Fibroblast of peridontal ligament (primary cell): ENCODE measurements around the gene NAGK.
"Not testable (repeated sequence)": the region's sequence is repeated elsewhere in the genome, so short reads cannot be mapped to it uniquely, and the experiment has no call there.

Experiments used
- DNase-seq: peaks from one replicate; pipeline ENCODE4 v3.0.0-alpha.2; 2010; ENCODE audit errors: extremely low read depth

NAGK gene

DNA sequence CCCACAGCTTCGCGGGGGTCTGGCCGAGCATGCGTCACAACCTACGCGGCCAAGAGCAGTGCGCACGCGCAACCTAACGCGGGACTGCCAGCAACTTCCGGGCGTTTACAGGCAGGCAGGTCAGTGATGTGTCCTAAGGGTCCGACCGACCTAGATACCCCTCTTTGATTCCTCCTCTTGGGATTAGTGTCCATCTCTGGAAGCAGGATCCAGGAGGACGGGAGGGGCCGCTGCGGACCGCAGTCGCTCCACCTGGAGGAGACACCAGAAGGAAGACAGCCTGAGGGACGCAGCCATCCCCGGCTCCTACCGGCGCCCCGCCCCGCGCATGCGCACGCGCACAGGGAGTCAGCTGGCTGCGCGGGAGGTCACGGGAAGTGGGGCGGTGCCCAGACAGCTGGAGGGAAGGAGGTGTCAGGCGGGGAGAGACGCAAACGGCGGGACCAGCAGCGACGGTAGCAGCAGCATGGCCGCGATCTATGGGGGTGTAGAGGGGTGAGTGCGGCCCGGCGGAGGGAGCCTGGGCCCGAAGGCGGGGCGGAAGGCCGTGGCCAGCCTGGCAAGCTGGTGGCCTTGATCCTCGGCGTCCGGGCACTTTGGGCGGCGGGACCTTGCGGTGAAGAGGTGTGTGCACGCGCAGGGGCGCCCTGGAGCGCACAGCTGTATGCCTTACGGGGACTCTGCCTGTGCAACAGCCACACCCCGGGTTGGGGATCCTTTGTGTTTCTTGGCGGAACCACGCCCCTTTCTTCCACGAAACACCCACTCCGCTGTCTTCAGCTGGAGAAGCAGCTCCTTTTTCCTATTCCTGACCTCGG lies at the start of gene NAGK:
Gene NAGK, plus strand, starts transcription at position 431 of the 818 bp plus-strand sequence. Its CDS starts 36 bp downstream, at position 467.
- DNase-seq, result peak; percentile 95

DNA sequence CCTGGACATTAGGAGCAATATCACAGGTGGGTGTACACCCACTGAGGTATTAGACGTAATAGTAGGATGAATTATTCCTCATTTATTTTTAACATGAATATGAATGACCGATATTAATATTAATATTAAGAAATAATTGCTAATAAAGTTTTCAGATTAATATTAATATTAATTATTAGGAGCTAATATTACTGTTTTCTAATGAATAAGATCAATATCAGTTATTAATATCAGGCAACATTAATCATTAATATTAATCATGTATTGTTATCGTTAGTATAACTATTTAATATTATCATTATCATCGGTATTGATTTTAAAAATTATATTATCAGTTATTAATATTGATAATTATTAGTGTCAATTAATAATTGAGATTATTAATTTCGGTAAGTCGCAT lies 48.5 kb upstream of the NAGK start:
- DNase-seq, result not testable (repeated sequence)

DNA sequence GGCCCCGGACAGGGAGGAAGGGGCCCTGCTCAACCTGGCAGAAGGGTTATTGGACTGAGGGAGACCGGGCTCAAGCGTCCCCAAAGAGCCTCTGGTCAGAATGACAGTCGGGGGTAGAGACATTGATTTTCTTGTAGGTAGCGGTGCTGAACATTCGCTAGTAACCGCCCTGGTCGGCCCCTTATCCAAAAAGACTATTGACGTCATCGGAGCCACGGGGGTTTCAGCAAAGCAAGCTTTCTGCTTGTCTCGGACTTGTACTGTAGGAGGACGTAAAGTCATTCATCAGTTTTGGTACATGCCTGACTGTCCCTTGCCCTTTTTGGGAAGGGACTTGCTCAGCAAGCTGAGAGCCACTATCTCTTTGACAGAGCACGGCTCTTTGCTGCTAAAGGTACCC lies 47.1 kb upstream of the NAGK start:
- DNase-seq, result not testable (repeated sequence)

DNA sequence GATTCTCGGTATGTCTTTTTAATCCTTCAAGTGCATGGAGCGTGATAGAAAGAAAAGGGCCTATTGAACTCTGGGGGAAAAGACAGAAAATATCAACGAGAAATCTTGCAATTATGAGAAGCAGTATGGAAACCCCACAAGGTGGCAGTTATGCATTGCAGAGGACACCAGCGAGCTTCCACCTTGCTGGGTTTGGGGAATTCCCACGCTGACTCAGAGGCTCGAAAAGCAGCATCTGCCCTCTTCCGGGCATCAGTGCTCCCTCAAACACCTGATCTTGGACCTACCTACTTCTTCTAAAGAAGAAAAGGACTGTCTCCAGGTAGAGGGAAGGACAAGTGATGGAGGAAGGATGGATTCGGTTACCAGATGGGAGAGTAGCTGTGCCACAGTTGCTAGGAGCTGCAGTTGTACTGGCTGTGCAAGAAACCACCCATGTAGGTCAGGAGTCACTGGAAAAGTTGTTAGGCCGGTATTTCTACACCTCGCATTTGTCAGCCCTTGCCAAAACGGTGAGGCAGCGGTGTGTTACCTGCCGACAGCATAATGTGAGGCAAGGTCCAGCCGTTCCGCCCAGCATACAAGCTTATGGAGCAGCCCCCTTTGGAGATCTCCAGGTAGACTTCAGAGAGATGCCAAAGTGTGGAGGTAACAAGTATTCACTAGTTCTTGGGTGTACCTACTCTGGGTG lies 44.8 kb upstream of the NAGK start:
- DNase-seq, result not testable (repeated sequence)

GRCh38 chr2:71036296-71036695 lies 32.2 kb upstream of the NAGK start:
- not testable (repeated sequence) for DNase-seq

DNA sequence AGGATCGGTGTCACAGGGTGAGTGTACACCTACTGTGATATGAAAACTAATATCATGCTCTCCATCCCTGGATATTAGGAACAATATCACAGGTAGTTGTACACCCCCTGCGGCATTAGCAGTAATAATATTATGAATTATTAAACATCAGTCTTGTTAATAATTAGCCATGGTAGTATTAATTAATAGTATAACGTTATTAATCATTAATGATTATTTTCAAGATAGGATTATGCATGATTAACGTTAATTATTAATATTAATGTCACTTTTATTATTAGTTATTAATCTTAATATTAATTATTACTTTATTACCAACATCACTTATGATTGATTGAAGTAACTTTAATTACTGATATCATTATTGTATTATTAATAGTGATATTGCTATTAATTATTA lies 26.2 kb upstream of the NAGK start:
- no peak for DNase-seq

GRCh38 chr2:71043531-71044407 lies 24.7 kb upstream of the NAGK start:
- no peak for DNase-seq

DNA sequence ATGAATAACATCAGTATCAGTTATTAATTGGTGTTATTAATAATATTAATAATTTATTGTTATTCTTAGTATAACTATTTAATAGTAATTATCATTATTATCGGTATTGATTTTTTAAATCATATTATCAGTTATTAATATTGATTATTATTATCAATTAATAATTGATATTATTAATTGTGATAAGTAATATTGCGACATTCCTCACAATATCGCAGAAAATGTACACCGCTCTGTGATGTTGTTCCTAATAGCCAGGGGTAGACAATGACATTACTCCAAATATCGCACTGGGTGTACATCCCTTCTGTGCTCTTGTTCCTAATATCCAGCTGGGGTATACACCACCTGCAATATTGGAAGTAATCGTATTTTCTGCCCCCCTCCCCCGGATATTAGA lies 23.3 kb upstream of the NAGK start:
- no peak for DNase-seq

DNA sequence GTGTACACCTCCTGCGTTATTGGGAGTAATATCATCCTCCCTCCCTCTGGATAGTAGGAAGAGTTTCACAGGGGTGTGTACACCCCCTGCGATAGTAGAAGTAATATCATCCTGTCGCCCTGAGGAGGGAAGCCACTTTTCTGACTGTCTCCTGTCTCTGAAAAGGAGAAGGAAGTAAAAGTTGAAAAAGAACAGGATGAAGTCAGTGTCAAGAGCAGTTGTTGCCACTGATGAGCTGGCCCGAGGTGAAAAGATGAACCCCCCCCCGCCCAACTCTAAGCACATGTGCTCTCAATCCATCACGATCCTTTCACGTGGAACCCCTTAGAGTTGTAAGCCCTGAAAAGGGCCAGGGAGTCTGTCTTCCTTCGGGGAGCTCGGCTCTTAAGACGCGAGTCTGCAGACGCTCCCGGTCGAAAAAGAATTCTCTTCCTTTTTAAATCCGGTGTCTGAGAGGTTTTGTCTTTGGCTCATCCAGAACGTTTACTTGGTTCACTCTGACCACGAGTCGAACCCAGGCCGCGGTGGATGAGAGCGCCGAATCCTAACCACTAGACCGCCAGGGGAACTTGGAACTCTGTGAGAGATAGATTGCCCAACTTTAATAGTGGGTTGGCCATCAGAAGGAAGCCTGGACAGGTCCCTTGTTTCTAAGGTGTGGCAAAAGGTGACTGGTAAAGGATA lies 22.4 kb upstream of the NAGK start:
- no peak for DNase-seq

DNA sequence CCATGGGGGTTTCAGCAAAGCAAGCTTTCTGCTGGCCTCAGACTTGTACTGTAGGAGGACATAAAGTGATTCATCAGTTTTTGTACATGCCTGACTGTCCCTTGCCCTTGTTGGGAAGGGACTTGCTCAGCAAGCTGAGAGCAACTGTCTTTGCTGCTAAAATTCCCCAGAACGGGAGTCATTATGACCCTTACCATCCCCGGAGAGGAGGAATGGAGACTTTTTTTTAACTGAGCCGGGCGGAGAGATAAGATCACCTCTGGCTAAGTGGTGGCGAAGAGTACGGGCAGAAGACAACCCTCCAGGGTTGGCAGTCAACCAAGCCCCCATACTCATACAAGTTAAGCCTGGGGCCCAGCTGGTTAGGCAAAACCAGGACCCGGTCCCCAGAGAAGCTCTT lies 20.4 kb upstream of the NAGK start:
- DNase-seq, result no peak

DNA sequence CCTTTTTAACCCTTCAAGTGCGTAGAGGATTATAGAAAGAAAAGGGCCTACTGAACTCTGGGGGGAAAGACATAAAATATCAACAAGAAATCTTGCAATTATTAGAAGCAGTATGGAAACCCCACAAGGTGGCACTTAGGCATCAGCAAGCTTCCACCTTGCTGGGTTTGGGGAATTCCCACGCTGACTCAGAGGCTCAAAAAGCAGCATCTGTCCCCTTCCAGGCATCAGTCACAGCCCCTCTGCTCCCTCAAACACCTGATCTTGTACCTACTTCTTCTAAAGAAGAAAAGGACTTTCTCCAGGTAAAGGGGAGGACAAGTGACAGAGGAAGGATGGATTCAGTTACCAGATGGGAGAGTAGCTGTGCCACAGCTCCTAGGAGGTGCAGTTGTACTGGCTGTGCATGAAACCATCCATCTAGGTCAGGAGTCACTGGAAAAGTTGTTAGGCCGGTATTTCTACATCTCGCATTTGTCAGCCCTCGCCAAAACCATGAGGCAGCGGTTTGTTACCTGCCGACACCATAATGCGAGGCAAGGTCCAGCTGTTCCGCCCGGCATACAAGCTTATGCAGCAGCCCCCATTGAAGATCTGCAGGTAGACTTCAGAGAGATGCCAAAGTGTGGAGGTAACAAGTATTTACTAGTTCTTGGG lies 18.6 kb upstream of the NAGK start:
- not testable (repeated sequence) for DNase-seq

GRCh38 chr2:71055206-71055740 lies 13.2 kb upstream of the NAGK start:
- DNase-seq, result not testable (repeated sequence)

DNA sequence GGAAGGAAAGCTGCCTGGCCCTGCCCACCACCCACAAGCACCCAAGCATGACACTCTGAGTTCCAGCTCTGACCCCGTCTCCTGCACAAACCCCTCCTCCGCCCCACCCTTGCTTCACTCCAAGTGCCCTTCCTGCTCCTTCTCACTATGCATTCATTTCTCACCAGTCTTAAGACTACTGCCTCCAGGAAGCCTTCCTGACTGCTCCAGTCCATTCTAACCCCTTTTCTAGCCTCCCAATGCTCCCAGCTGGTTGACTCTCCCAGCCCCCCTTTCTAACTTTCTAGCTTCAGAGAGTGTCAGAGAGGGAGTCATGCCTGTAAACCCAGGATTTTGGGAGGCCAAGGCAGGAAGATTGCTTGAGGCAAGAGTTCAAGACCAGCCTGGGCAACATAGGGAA lies 8.2 kb upstream of the NAGK start:
- DNase-seq, result no peak

GRCh38 chr2:71060871-71061270 lies 7.6 kb upstream of the NAGK start:
- no peak for DNase-seq

GRCh38 chr2:71063216-71063615 lies 5.2 kb upstream of the NAGK start:
- DNase-seq, result peak; percentile 13

- DNase-seq, result no peak
Observed at GRCh38 chr2:71064110-71064611, 4.3 kb upstream of the NAGK start.

- peak; percentile 66 for DNase-seq
Observed at GRCh38 chr2:71064754-71065621, 3.5 kb upstream of the NAGK start.

DNA sequence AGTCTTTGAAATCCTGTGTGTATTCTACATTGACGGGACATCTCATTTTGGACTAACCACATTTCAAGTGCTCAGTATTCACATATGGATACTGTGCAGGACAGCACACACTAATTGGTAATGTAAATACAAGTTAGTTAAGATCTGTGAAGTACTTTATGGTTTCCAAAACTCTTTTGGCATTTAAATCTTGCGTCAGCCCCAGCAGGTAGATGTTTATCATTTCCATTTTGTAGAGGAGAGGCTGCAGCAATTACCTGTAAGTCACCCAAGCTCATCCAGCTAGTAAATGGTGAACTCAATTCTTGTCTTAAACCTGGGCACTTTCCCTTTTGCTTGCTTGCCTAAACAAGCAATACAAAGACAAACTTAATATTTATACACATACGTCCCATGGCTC lies 1.6 kb upstream of the NAGK start:
- no peak for DNase-seq

DNA sequence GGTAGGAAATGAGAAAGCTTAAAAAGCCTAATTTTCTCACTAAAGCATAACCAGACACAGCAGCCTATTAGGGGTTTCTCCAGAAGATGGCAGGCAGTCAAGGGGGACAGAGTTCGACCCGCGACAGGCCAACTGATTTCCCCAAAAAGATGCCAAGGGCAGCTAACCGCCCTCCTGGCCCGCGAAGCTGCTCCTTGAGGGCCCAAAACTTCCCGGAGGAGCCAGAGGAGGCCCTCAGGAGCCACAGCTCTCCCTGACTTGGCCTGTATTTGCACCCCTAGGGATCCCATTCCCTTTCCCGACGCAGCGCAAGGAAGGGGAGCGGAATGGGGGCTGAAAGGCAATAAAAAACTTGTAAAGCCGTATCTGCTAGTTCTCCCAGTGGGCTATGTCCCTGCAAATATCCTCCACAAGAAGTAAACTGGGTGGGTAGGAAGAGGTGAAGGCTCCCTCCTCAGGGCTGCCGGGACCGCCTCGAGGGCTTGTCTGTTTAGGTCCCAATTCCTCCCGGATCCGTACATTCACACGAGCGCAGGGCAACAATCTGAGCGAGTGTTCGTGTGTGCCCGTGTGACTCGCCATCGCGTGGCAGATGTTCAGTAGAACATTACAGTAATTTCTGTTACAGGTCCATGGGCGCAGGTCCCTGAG lies 756 bp upstream of the NAGK start:
- DNase-seq, result no peak
